ENCODE results near the gene KIF13A. TPM values are rescaled to one million over a fixed set of nuclear protein-coding genes. Genes with fewer than 3 reads are reported as not detected.
"Not testable (repeated sequence)": the region's sequence is repeated elsewhere in the genome, so short reads cannot be mapped to it uniquely, and the experiment has no call there.

KIF13A gene
- total RNA-seq, 2 experiments from 2014 or later = not detected

- H3K27me3 Mint-ChIP-seq (ENCODE audit: low read depth) = peaks cover 9% of the 10 kb centered on the region
- no peaks in the 10 kb centered on the region for H3K36me3 Mint-ChIP-seq (ENCODE audit: low read depth)
- H3K4me1 Mint-ChIP-seq (ENCODE audit: low read depth) = no peaks in the 10 kb centered on the region
- H3K9me3 Mint-ChIP-seq = no peaks in the 10 kb centered on the region
- no peak overlapping the region for H3K27ac Mint-ChIP-seq
- no peak for DNase-seq
- intact Hi-C loops (cut with micrococcal nuclease) = no loop called here
- H3K4me3 Mint-ChIP-seq = no peak overlapping the region
- CTCF ChIA-PET = interaction anchor here (0.6 to 1.0 kb wide), 2 partner anchors 8 to 10 kb away, joined by 3 read pairs; no protein-coding TSS in a partner anchor
These were observed 188.8 kb downstream of the KIF13A start for GRCh38 chr6:17798477-17799154.

GRCh38 chr6:17790489-17790888 lies 196.9 kb downstream of the KIF13A start:
- no peak for DNase-seq
- H3K4me3 Mint-ChIP-seq = no peak overlapping the region
- intact Hi-C loops (cut with micrococcal nuclease) = no loop called here
- CTCF ChIA-PET = interaction anchor here (1.0 to 1.3 kb wide), 2 partner anchors 13 to 294 kb away, joined by 3 read pairs; no protein-coding TSS in a partner anchor
- no peaks in the 10 kb centered on the region for H3K4me1 Mint-ChIP-seq (ENCODE audit: low read depth)
- no peaks in the 10 kb centered on the region for H3K9me3 Mint-ChIP-seq
- H3K27ac Mint-ChIP-seq = no peak overlapping the region
- H3K36me3 Mint-ChIP-seq (ENCODE audit: low read depth) = no peaks in the 10 kb centered on the region
- H3K27me3 Mint-ChIP-seq (ENCODE audit: low read depth) = peaks cover 6% of the 10 kb centered on the region

GRCh38 chr6:17785094-17785787 lies 202.2 kb downstream of the KIF13A start:
- H3K4me3 Mint-ChIP-seq = no peak overlapping the region
- H3K9me3 Mint-ChIP-seq = no peaks in the 10 kb centered on the region
- no peak overlapping the region for H3K27ac Mint-ChIP-seq
- no peaks in the 10 kb centered on the region for H3K4me1 Mint-ChIP-seq (ENCODE audit: low read depth)
- no peaks in the 10 kb centered on the region for H3K36me3 Mint-ChIP-seq (ENCODE audit: low read depth)
- intact Hi-C loops (cut with micrococcal nuclease) = no loop called here
- CTCF ChIA-PET = interaction anchor here (0.6 to 0.7 kb wide), 3 partner anchors 16 to 860 kb away, joined by 3 to 5 read pairs (median 4); no protein-coding TSS in a partner anchor
- no peak for DNase-seq
- H3K27me3 Mint-ChIP-seq (ENCODE audit: low read depth) = no peaks in the 10 kb centered on the region

- Mint-ChIP-seq H3K27ac (no peak overlapping the region), H3K4me3 (no peak overlapping the region), H3K4me1 (ENCODE audit: low read depth) (no peaks in the 10 kb centered on the region), H3K9me3 (no peaks in the 10 kb centered on the region), H3K27me3 (ENCODE audit: low read depth) (no peaks in the 10 kb centered on the region), H3K36me3 (ENCODE audit: low read depth) (no peaks in the 10 kb centered on the region)
- no peak for DNase-seq
- CTCF ChIA-PET = interaction anchor here (1.8 kb wide), 1 partner anchor 24 kb away, joined by 4 read pairs; no protein-coding TSS in a partner anchor
- intact Hi-C loops (cut with micrococcal nuclease) = no loop called here
These were observed 207.4 kb downstream of the KIF13A start for GRCh38 chr6:17780061-17780460.

GRCh38 chr6:17771609-17772008 lies 215.8 kb downstream of the KIF13A start:
- Mint-ChIP-seq H3K4me3 (no peak overlapping the region), H3K4me1 (ENCODE audit: low read depth) (no peaks in the 10 kb centered on the region), H3K36me3 (ENCODE audit: low read depth) (no peaks in the 10 kb centered on the region), H3K27ac (no peak overlapping the region), H3K9me3 (no peaks in the 10 kb centered on the region), H3K27me3 (ENCODE audit: low read depth) (peaks cover 4% of the 10 kb centered on the region)
- CTCF ChIA-PET = no interaction called here
- intact Hi-C loops (cut with micrococcal nuclease) = no loop called here
- no peak for DNase-seq

- no peaks in the 10 kb centered on the region for H3K9me3 Mint-ChIP-seq
- CTCF ChIA-PET = interaction anchor here (0.6 kb wide), 1 partner anchor 16 kb away, joined by 3 read pairs; no protein-coding TSS in a partner anchor
- intact Hi-C loops (cut with micrococcal nuclease) = no loop called here
- no peak overlapping the region for H3K27ac Mint-ChIP-seq
- H3K4me3 Mint-ChIP-seq = no peak overlapping the region
- no peak for DNase-seq
- no peaks in the 10 kb centered on the region for H3K4me1 Mint-ChIP-seq (ENCODE audit: low read depth)
- H3K36me3 Mint-ChIP-seq (ENCODE audit: low read depth) = no peaks in the 10 kb centered on the region
- peaks cover 18% of the 10 kb centered on the region for H3K27me3 Mint-ChIP-seq (ENCODE audit: low read depth)
These were observed 218.6 kb downstream of the KIF13A start for GRCh38 chr6:17768881-17769280.

GRCh38 chr6:17768388-17768787 lies 219.0 kb downstream of the KIF13A start:
- intact Hi-C loops (cut with micrococcal nuclease) = no loop called here
- Mint-ChIP-seq H3K4me1 (ENCODE audit: low read depth) (no peaks in the 10 kb centered on the region), H3K27ac (no peak overlapping the region), H3K9me3 (no peaks in the 10 kb centered on the region), H3K4me3 (no peak overlapping the region), H3K36me3 (ENCODE audit: low read depth) (no peaks in the 10 kb centered on the region), H3K27me3 (ENCODE audit: low read depth) (peaks cover 18% of the 10 kb centered on the region)
- DNase-seq = peak; percentile 6
- CTCF ChIA-PET = no interaction called here

- DNase-seq = no peak
- intact Hi-C loops (cut with micrococcal nuclease) = no loop called here
- peaks cover 13% of the 10 kb centered on the region for H3K27me3 Mint-ChIP-seq (ENCODE audit: low read depth)
- no peak overlapping the region for H3K27ac Mint-ChIP-seq
- no peak overlapping the region for H3K4me3 Mint-ChIP-seq
- CTCF ChIA-PET = interaction anchor here (0.6 kb wide), 1 partner anchor 43 kb away, joined by 6 read pairs; no protein-coding TSS in a partner anchor
- no peaks in the 10 kb centered on the region for H3K4me1 Mint-ChIP-seq (ENCODE audit: low read depth)
- no peaks in the 10 kb centered on the region for H3K9me3 Mint-ChIP-seq
- H3K36me3 Mint-ChIP-seq (ENCODE audit: low read depth) = no peaks in the 10 kb centered on the region
These were observed 224.8 kb downstream of the KIF13A start for GRCh38 chr6:17762651-17763050.

- Mint-ChIP-seq H3K4me3 (no peak overlapping the region), H3K36me3 (ENCODE audit: low read depth) (no peaks in the 10 kb centered on the region), H3K27me3 (ENCODE audit: low read depth) (no peaks in the 10 kb centered on the region), H3K27ac (no peak overlapping the region), H3K4me1 (ENCODE audit: low read depth) (no peaks in the 10 kb centered on the region), H3K9me3 (no peaks in the 10 kb centered on the region)
- CTCF ChIA-PET = interaction anchor here (0.6 to 0.8 kb wide), 2 partner anchors 14 to 47 kb away, joined by 3 to 4 read pairs; no protein-coding TSS in a partner anchor
- intact Hi-C loops (cut with micrococcal nuclease) = no loop called here
- no peak for DNase-seq
These were observed 229.3 kb downstream of the KIF13A start for GRCh38 chr6:17758119-17758518.

GRCh38 chr6:17754254-17754653 lies 233.2 kb downstream of the KIF13A start:
- CTCF ChIA-PET = interaction anchor here (1.0 to 1.3 kb wide), 2 partner anchors 10 to 61 kb away, joined by 3 to 4 read pairs; no protein-coding TSS in a partner anchor
- Mint-ChIP-seq H3K27ac (no peak overlapping the region), H3K9me3 (no peaks in the 10 kb centered on the region), H3K4me1 (ENCODE audit: low read depth) (no peaks in the 10 kb centered on the region), H3K27me3 (ENCODE audit: low read depth) (no peaks in the 10 kb centered on the region), H3K36me3 (ENCODE audit: low read depth) (no peaks in the 10 kb centered on the region), H3K4me3 (no peak overlapping the region)
- intact Hi-C loops (cut with micrococcal nuclease) = no loop called here
- no peak for DNase-seq

GRCh38 chr6:17745324-17745723 lies 242.1 kb downstream of the KIF13A start:
- CTCF ChIA-PET; H3K4me1 Mint-ChIP-seq (ENCODE audit: low read depth); H3K9me3 Mint-ChIP-seq; H3K4me3 Mint-ChIP-seq; DNase-seq; H3K36me3 Mint-ChIP-seq (ENCODE audit: low read depth); intact Hi-C loops (cut with micrococcal nuclease); H3K27me3 Mint-ChIP-seq (ENCODE audit: low read depth); H3K27ac Mint-ChIP-seq: not testable (repeated sequence)

GRCh38 chr6:17744757-17745308 lies 242.6 kb downstream of the KIF13A start:
- H3K27ac Mint-ChIP-seq; intact Hi-C loops (cut with micrococcal nuclease): not testable (repeated sequence)
- CTCF ChIA-PET = interaction anchor here (1.1 kb wide), 1 partner anchor 9 kb away, joined by 3 read pairs; no protein-coding TSS in a partner anchor

More at GRCh38 chr6:17744757-17745308, 242.6 kb downstream of the KIF13A start:
- H3K4me3 Mint-ChIP-seq; H3K27me3 Mint-ChIP-seq (ENCODE audit: low read depth); DNase-seq; H3K36me3 Mint-ChIP-seq (ENCODE audit: low read depth); H3K4me1 Mint-ChIP-seq (ENCODE audit: low read depth); H3K9me3 Mint-ChIP-seq: not testable (repeated sequence)
